Muscle of back (tissue), 11 donors: ENCODE results near the gene CARNS1. TPM values are rescaled to one million over a fixed set of nuclear protein-coding genes. Genes with fewer than 3 reads are reported as not detected.
"Not testable (repeated sequence)": the region's sequence is repeated elsewhere in the genome, so short reads cannot be mapped to it uniquely, and the experiment has no call there.

Source experiments
- DNase-seq, 3 donors: peaks; one replicate each; pipeline versions ENCODE4 v3.0.0 to v3.0.0-alpha.2; 2013
- polyA plus RNA-seq, 10 donors: library from polyadenylated mRNA; unstranded; fragments of 120-200 nt; gene quantifications; one replicate each; pipeline ENCODE4 v1.2.1, GENCODE V29; 2013; ENCODE audit not compliant: insufficient read length in 10 of 10

The CARNS1 gene
- polyA plus RNA-seq, 10 donors: 24.1 to 62.8 (median 48.3) TPM

DNA sequence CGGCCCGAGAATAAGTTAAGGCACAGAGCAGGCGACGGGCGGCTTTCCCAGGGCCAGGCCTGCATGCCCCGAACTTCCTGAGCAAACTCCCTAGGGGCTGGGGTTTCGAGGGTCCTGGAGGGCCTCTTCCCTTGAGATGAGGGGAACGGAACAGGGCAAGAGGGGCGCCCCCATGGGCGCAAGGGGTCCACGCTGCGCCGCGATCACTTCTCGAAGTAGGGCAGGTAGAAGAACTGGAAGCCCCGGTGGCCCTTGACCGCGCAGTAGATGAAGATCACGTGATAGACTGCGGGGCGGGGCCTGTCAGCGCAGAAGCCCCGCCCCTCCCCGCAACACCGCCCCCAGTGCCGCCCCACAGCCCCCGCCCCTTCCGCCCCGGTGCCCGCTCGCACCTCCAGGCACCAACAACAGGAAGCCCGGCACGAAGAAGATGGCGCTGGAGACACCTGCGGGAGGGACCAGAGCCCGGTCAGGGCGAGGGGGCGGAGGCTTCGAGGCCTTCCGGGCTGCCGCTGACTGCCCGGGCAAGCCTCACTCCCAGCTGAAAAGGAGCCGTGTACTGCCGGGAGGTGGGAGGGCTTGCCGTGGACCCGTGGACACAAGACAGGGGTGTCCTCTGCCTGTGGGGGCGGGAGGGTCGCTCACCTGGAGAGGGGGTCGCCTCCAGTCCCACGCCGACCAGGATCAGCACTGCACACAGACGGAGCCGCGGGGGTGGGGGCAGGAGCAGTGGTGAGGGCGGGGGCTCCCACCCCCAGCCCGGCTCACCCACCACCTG, 49.1 kb downstream of the CARNS1 start:
- peak; percentile 47 to 78 (median 66) for DNase-seq

DNA sequence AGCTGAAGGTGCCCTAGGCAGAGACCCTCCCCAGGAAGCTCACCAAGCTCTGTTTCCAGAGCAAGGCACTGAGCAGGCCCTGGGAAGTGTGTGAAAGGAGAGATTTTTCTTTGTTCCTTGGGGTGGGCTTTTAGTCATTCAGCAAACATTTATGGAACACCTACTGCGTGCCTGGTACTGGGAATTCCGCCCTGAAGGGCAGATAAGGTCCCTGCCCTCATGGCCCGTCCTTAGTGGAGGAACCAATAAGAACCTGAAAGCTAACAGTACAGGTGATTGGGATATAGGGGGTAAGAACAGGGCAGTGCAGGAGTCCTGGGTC, 49.7 kb downstream of the CARNS1 start:
- peak in 1 of 3 donors; percentile 17 for DNase-seq

DNA sequence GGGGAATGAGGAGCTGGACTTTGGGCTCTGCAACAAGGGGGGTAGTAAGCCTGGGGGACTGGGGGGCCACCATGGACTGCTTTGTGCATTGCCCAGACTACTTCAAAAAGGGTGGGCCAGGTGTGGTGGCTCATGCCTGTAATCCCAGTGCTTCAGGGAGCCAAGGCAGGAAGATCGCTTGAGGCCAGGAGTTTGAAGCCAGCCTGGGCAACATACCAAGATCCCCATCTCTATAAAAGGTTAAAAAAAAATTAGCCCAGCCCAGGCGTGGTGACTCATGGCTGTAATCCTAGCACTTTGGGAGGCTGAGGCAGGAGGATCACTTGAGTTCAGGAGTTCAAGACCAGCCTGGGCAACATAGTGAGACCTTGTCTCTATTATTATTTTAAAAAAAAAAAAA, 50.1 kb downstream of the CARNS1 start:
- not testable (repeated sequence) for DNase-seq

DNA sequence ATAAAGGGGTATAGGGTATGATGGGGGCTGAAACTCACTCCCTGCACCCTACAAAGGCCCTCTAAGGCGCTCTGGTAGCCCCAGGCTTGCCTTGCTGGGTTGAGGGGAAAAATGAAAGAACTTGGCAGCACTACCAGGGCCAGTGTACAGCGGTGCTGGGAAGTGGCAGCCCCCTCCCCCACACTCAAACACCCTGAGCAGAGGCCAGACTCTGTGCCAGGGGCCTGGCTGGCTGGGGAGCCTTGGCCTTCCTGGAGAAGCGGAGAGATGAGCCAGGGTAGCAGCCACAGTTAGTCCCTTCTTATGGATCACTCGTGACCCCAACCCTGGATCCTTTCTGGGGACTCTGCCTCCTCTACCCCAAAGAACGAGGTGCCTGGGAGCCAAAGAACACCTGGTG, 50.9 kb downstream of the CARNS1 start:
- DNase-seq: no peak

GRCh38 chr11:67466962-67467771, 51.7 kb downstream of the CARNS1 start:
- no peak for DNase-seq

GRCh38 chr11:67468056-67468455, 52.6 kb downstream of the CARNS1 start:
- no peak for DNase-seq

DNA sequence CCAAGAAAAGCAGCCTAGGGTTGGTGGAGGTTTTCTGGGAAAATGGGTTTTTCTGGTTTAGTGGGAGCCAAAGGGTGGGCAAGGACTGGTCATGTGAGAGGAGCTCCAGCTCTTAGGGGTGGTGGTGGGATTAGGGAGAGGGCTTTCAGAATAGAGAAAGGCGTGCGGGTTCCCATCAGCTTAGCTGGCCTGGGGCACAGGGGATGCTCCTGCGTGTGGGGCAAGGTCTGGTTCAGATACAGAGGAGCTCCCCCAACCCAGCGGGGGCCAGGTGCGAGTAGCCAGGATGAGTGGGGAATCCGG, 52.9 kb downstream of the CARNS1 start:
- no peak for DNase-seq

DNA sequence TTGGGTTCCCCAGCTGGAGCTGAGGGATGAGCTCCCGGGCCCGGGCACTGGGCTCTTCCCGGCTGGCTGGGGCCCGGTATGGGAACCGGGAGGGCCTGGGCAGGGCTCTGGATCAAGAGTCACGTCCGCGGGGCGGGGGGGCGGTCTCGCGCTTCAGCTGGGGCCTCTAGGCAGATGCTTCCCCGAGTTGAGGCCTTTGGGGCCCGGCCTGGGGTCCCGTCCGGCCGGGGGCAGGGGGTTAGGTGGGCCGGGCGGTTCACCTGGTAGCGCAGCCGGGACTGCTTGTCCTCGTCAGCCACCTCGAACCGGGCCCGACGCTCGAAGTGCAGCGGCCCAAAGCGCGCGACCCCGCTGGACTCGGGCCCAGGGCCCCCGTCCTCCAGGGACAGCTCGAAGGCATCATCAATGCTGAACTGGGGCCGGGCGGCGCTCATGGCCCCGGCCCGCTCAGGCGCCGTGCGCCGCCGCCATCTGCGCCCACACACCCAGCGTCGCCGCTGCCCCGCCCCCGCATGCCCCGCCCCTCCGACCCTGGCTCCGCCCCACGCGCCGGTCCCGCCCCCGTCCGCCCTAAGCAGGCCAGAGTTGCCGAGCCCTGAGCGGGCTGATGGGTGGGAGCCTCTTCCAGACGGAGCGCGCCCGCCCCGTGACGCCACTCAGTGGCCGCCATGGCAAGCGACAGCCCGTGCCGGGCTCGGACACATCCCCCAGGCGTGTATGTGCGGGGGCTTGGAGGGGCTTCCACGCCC, 53.5 kb downstream of the CARNS1 start, which contains the start of gene TMEM134:
Gene TMEM134, minus strand, starts transcription at position 493 of the 749 bp plus-strand sequence. Its CDS starts 59 bp downstream, at position 434.
- DNase-seq: peak; percentile 91 to 96 (median 93)

DNA sequence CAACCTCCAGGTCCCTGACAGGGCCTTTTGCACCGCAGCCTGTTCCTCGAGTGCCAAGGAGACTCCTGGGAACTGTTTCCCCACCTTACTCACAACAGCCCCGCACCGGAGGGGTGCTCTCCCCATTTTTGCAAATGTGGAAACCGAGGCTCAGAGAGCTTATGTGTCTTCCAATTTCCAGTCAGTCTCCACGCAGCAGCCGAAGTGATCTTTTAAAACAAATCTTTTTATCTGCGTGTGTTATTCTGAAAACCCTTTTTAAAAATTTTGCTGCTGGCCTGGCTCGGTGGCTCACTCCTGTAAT, 54.0 kb downstream of the CARNS1 start:
- DNase-seq: no peak

GRCh38 chr11:67470337-67471002, 55.0 kb downstream of the CARNS1 start:
- no peak for DNase-seq

GRCh38 chr11:67472882-67473281, 57.4 kb downstream of the CARNS1 start:
- DNase-seq: no peak

Other genes with a start within 250 kb of the CARNS1 start
- gene GRK2, start 149.2 kb upstream of the CARNS1 start, polyA plus RNA-seq: 10 to 100 TPM; 42.2 to 62.2 (median 49.7) TPM
- 10 to 100 TPM; 17.3 to 37.9 (median 25.9) TPM for gene ANKRD13D, start 126.4 kb upstream of the CARNS1 start, polyA plus RNA-seq
- 10 to 100 TPM; 11.6 to 19.0 (median 14.6) TPM for gene SSH3, start 112.1 kb upstream of the CARNS1 start, polyA plus RNA-seq
- gene POLD4, start 62.1 kb upstream of the CARNS1 start, polyA plus RNA-seq: 10 to 100 TPM; 19.2 to 33.1 (median 25.3) TPM
- gene CLCF1, start 42.1 kb upstream of the CARNS1 start, polyA plus RNA-seq: 1 to 10 TPM; 1.7 to 3.8 (median 2.4) TPM
- gene RAD9A, start 23.7 kb upstream of the CARNS1 start, polyA plus RNA-seq: 10 to 100 TPM in 3 of 10 donors, 1 to 10 TPM in 7; 7.7 to 13.4 (median 8.5) TPM
- gene PPP1CA, start 13.8 kb upstream of the CARNS1 start, polyA plus RNA-seq: 100 to 1,000 TPM in 8 of 10 donors, 10 to 100 TPM in 2; 95.8 to 132 (median 119) TPM
- gene TBC1D10C, start 11.6 kb upstream of the CARNS1 start, polyA plus RNA-seq: 10 to 100 TPM in 1 of 10 donors, 1 to 10 TPM in 9; 1.8 to 10.4 (median 4.6) TPM
- gene RPS6KB2, start 12.8 kb downstream of the CARNS1 start, polyA plus RNA-seq: 10 to 100 TPM; 23.0 to 43.8 (median 34.0) TPM
- 1 to 10 TPM in 6 of 10 donors, under 1 TPM in 3, not detected in 1; 0.53 to 9.5 (median 1.2) TPM for gene PTPRCAP, start 22.0 kb downstream of the CARNS1 start, polyA plus RNA-seq
- 10 to 100 TPM; 22.3 to 42.2 (median 29.3) TPM for gene CORO1B, start 27.8 kb downstream of the CARNS1 start, polyA plus RNA-seq
- not detected for gene GPR152, start 37.1 kb downstream of the CARNS1 start, polyA plus RNA-seq
- 1 to 10 TPM in 4 of 10 donors, under 1 TPM in 6; 0.26 to 1.8 (median 0.94) TPM for gene CABP4, start 39.7 kb downstream of the CARNS1 start, polyA plus RNA-seq
- 10 to 100 TPM; 38.7 to 57.6 (median 46.3) TPM for gene TMEM134, start 53.6 kb downstream of the CARNS1 start, polyA plus RNA-seq
- 10 to 100 TPM; 34.9 to 55.8 (median 43.7) TPM for gene AIP, start 67.3 kb downstream of the CARNS1 start, polyA plus RNA-seq
- gene PITPNM1, start 89.7 kb downstream of the CARNS1 start, polyA plus RNA-seq: 1 to 10 TPM; 6.0 to 9.9 (median 8.3) TPM
- 10 to 100 TPM; 14.2 to 21.3 (median 17.1) TPM for gene CDK2AP2, start 92.5 kb downstream of the CARNS1 start, polyA plus RNA-seq
- gene CABP2, start 107.8 kb downstream of the CARNS1 start, polyA plus RNA-seq: not detected
- gene GSTP1, start 168.1 kb downstream of the CARNS1 start, polyA plus RNA-seq: 100 to 1,000 TPM; 207 to 370 (median 253) TPM
- gene NDUFV1, start 191.3 kb downstream of the CARNS1 start, polyA plus RNA-seq: 100 to 1,000 TPM; 115 to 158 (median 134) TPM
- 1 to 10 TPM; 2.3 to 5.5 (median 3.6) TPM for gene NUDT8, start 214.3 kb downstream of the CARNS1 start, polyA plus RNA-seq
- gene TBX10, start 224.1 kb downstream of the CARNS1 start, polyA plus RNA-seq: not detected
- under 1 TPM in 8 of 10 donors, not detected in 2; 0.13 to 0.53 (median 0.37) TPM for gene ACY3, start 235.1 kb downstream of the CARNS1 start, polyA plus RNA-seq